ENCODE measurements around the gene SCAMP2.

DNA sequence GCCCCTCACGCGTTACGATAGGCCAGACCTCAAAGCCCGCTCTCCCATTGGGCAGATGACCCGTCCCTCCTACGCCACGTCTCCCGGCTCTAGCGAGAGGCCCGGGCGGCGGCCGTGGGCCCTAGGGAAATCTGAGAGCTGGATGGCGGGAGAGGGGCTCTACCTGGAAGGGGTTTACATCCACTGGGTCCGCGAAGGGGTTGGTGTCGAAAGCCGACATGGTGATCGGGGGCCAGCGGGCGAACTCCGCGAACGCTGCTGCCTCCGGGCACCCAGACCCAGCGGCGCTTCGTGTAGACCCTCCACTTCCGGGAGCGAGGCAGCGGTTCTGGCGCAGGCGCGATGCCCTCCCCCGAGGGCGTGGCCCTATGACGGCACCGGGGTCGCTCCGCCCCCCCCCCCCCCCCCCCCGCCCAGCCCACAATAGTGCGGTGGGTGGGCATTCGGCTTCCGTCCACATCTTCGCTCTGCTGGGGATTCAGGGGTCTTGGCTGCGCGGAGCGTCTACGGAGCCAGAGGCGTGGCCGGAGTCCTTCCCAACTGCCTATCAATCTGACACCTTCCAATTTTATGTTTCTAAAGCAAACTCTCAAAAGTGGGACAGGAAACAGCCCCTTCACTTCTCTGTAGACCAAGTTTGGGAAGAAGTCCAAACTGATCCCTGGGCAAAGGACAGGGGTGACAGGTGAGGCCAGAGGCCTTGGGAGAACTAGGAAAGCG, at the start of gene SCAMP2:
- TF ChIP-seq, protein P1, sequence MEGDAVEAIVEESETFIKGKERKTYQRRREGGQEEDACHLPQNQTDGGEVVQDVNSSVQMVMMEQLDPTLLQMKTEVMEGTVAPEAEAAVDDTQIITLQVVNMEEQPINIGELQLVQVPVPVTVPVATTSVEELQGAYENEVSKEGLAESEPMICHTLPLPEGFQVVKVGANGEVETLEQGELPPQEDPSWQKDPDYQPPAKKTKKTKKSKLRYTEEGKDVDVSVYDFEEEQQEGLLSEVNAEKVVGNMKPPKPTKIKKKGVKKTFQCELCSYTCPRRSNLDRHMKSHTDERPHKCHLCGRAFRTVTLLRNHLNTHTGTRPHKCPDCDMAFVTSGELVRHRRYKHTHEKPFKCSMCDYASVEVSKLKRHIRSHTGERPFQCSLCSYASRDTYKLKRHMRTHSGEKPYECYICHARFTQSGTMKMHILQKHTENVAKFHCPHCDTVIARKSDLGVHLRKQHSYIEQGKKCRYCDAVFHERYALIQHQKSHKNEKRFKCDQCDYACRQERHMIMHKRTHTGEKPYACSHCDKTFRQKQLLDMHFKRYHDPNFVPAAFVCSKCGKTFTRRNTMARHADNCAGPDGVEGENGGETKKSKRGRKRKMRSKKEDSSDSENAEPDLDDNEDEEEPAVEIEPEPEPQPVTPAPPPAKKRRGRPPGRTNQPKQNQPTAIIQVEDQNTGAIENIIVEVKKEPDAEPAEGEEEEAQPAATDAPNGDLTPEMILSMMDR (IDR thresholded peaks at IDR 0.05) = no peak
- TF ChIP-seq POLR2A (IDR thresholded peaks at IDR 0.05) = peak in 1 of 2 donors; percentile 77
